Stimulated activated naive CD8-positive, alpha-beta T cell treated with anti-CD3 and anti-CD28 coated beads, Interleukin-15, amount 100 ng/mL, for 72 hours (primary cell): Measurements from ENCODE around the gene FAM163A.
"Not testable (repeated sequence)": the region's sequence is repeated elsewhere in the genome, so short reads cannot be mapped to it uniquely, and the experiment has no call there.

Experiments used
- ATAC-seq: fragments of 150-1000 bp; cut with Tn5 transposase; 2 replicates; pipeline ENCODE4 v1.10.0; 2021; ENCODE audit warnings: mild to moderate bottlenecking, moderate library complexity
- DNase-seq, 2 donors: peaks; one replicate each; pipeline ENCODE4 v3.0.0; 2021 to 2022
- H3K27ac Mint-ChIP-seq, 2 donors: one replicate each; pipeline ENCODE4 v1.8.0; 2022; ENCODE audit warnings: mild to moderate bottlenecking in 2 of 2, mixed read lengths in 2 of 2, moderate library complexity in 2 of 2
- H3K27me3 Mint-ChIP-seq: one replicate; pipeline ENCODE4 v1.8.0; 2022; ENCODE audit warnings: mixed read lengths
- H3K4me1 Mint-ChIP-seq: one replicate; pipeline ENCODE4 v1.8.0; 2022; ENCODE audit warnings: mild to moderate bottlenecking, mixed read lengths
- H3K4me3 Mint-ChIP-seq, 2 donors: one replicate each; pipeline ENCODE4 v1.8.0; 2022; ENCODE audit warnings: mild to moderate bottlenecking in 2 of 2, mixed read lengths in 2 of 2, moderate library complexity in 1 of 2
- H3K9me3 Mint-ChIP-seq, 2 donors: one replicate each; pipeline ENCODE4 v1.8.0; 2022; ENCODE audit warnings: mixed read lengths in 2 of 2

FAM163A gene

DNA sequence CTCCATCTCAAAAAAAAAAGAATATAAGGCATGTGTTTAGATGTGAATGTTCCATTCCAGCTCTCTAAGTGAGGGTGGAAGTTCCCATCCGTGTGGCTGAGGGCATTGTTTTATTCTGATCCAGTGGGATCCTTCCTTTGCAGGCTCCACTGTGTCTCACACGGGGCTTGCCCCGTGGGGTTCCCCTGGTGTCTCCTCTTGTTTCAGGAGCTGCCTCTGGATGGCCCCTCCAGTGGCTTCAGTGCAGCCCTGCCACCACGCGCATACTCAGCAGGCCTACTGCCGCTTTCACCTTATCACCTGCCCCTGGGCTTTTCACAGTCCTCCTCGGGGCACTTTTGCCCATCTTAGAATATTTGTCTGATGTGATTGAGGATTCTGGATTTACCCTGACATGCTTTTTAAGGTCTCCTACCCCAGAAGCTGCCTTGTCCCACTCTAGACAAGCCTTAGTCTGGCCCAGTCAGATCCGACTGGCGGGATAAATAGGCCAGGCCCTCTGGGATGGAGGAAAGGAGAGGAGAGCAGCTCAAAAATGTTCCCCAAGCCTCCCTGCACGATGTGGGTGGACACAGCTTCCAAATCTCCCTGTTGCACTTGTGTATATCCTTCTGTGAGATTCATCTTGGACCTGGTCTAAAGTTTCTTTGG is 55.2 kb downstream of the FAM163A start:
- Mint-ChIP-seq H3K4me3 (no peak overlapping the region), H3K9me3 (no peaks in the 10 kb centered on the region), H3K27ac (no peak overlapping the region), H3K4me1 (no peaks in the 10 kb centered on the region), H3K27me3 (peaks cover 8% of the 10 kb centered on the region)
- ATAC-seq (no peak), DNase-seq (no peak)

DNA sequence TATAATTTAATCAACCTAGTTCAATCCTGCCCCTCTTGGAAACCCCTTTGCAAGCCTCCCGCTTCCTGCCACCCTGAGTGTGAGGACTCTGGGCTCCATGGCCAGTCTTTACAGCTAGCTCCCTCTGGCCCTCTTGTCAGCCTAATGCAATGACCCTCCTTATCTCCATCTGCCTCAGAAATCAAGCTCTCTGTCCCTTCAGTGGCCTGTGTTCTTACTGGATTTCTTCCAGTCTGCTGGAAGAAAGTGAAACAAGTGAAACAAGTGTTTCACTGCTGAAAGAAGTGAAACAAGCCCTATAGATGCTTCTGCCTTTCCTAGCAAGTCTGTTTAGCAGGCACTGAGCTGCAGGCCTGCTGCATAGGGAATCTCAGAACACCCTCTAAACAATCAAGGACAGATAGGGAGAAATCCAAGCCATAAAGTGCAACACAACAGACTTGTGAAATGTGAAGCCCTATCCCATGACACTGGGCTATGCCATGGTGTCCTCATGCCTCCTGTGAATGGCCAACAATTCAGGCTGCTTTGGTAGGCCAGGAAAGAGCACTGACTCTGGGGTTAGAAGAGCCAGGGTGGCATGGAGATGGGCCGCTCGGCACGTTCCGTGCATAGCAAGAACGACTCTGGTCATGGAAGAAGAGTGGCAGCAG is 55.9 kb downstream of the FAM163A start:
- H3K9me3 Mint-ChIP-seq, result no peaks in the 10 kb centered on the region
- ATAC-seq (no peak), DNase-seq (no peak)
- H3K27me3 Mint-ChIP-seq, result peaks cover 8% of the 10 kb centered on the region
- no peak overlapping the region for H3K4me3 Mint-ChIP-seq
- no peaks in the 10 kb centered on the region for H3K4me1 Mint-ChIP-seq
- peak overlapping the region in 1 of 2 donors; percentile 59 for H3K27ac Mint-ChIP-seq

DNA sequence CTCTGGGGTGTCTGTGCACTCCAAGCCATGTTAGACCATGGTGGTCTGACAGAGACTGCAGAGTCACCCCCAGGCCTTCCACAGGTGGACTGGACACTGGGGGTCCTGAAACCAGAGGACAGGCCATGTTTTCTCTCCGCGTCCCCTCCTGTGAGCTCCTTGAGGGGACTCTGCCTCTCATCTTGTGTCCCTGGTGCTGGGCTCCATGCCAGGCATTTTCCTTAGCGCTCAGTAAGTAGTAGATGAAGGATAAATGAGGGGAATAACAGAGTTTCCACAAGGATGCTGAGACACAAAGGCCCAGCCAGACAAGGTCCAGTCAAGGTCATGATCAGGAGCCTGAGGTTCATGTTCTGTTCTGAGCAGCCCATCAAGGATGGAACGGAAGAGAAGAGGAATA is 57.4 kb downstream of the FAM163A start:
- Mint-ChIP-seq H3K27ac (no peak overlapping the region), H3K4me3 (no peak overlapping the region), H3K27me3 (peaks cover 8% of the 10 kb centered on the region), H3K4me1 (no peaks in the 10 kb centered on the region), H3K9me3 (no peaks in the 10 kb centered on the region)
- no peak for DNase-seq
- no peak for ATAC-seq

DNA sequence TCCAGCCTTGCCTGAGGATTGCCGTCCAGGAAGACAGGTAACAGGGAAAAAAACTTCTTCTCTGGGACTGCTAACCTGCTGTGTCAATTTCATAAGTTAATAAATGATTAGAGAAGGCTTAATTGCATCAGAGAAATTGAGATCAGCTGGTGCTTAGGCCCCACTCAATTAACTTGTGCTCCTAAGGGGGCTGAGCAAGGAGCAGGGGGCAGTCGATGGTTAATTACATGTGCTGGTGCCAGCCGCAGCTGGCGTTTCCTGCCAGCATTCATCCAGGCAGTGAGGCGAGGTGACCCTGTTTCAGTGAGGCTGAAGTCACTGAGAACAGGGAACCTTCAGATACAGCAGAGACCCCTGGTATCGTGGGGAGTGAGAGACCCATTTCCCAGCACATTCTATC is 60.0 kb downstream of the FAM163A start:
- Mint-ChIP-seq H3K27ac (no peak overlapping the region), H3K4me3 (no peak overlapping the region), H3K27me3 (peaks cover 8% of the 10 kb centered on the region), H3K4me1 (no peaks in the 10 kb centered on the region), H3K9me3 (no peaks in the 10 kb centered on the region)
- ATAC-seq, result no peak
- DNase-seq, result no peak

DNA sequence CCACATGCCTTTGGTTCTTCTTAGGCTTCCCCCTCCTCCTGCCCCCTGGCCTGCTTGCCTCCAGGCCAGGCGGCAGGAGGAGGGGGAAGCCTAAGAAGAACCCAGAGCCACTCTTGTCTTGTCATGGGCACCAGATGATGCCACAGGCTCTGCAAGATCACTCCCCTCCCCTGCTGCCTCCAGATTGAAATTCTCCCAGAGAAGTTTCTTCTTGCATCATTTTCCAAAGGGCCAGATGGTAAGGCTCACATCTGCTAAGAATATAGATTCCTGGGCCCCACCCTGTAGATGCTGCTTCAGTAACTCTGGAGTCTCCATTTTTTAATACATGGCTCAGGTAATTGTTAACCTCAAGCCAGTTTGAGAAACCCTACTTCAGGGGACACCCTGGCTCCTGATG is 60.8 kb downstream of the FAM163A start:
- Mint-ChIP-seq H3K27ac (no peak overlapping the region), H3K4me3 (no peak overlapping the region), H3K4me1 (no peaks in the 10 kb centered on the region), H3K27me3 (peaks cover 3% of the 10 kb centered on the region), H3K9me3 (no peaks in the 10 kb centered on the region)
- ATAC-seq (no peak), DNase-seq (no peak)

DNA sequence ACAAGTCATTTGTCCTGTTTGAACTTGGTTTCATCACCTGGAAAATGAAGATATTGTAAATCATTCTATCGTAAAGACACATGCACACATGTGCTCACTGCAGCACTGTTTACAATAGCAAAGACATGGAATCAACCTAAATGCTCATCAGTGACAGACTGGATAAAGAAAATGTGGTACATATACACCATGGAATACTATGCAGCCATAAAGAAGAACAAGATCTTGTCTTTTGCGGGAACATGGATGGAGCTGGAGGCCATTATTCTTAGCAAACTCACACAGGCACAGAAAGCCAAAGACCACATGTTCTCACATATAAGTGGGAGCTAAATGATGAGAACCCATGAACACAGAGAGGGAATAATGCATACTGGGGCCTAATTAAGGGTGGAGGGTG is 61.3 kb downstream of the FAM163A start:
- not testable (repeated sequence) for H3K27me3 Mint-ChIP-seq, ATAC-seq, H3K4me1 Mint-ChIP-seq

DNA sequence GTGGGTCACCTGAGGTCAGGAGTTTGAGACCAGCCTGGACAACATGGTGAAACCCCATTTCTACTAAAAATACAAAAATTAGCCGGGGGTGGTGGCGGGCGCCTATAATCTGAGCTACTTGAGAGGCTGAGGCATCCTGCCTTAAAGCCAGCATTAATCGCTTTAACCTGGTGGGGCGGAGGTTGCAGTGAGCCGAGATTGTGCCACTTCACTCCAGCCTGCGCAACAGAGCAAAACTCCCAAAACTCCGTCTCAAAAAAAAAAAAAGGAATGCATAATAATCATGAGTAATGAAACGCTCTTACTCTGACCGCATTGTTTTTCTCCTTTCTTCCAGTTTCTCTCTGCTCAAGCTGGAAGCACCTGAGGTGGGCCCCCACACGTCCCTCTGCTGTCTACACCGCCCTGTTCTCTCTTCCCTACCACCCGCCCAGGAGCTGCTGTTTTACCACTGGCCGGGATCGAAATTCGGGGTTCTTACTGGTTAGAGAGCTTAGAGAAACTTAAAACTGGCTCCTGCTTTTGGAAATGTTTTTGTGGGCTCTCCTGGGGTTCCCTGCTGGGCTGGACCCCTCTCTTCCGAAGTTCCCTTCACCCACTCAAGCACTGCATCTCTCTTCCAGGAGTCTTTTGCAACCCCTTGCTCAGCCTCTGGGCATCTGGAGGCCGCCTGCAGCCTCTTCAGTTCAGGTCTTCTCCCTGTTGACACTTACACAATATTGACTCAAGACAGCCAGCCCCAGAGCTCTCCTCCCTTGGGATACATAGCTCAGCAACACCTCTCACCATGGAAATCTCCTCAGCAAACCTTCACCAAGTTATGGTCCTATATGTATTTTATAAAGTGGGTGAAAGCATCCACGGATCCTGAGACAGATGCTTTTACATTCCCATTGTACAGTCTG is 62.5 kb downstream of the FAM163A start:
- H3K4me1 Mint-ChIP-seq, result peaks cover 9% of the 10 kb centered on the region
- no peaks in the 10 kb centered on the region for H3K9me3 Mint-ChIP-seq
- no peak for ATAC-seq
- DNase-seq, result no peak
- H3K27me3 Mint-ChIP-seq, result peaks cover 5% of the 10 kb centered on the region
- H3K4me3 Mint-ChIP-seq, result no peak overlapping the region
- no peak overlapping the region for H3K27ac Mint-ChIP-seq

More for the DNA sequence above, 61.3 kb downstream of the FAM163A start:
- not testable (repeated sequence) for H3K4me3 Mint-ChIP-seq, H3K9me3 Mint-ChIP-seq, DNase-seq, H3K27ac Mint-ChIP-seq

DNA sequence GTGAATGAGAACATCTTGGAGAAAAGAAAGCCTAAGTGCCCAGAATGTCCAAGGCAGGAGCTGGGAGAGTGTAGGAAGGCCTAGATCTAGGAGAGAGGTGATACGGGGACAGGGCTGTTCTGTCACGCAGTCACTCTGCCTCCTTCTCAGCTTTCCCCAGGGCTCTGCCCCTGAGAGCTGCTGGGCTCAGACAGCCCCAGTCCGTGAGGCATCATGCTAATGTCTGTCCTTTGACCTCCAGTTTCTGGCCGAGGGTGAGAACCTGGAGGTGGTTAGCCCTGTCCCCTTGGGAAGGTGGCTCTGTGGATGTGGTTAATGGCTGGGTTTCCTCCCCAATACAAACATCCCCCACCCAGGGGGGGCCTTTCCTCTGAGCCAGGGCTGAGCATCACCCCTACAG is 63.2 kb downstream of the FAM163A start:
- ATAC-seq (no peak), DNase-seq (no peak)
- H3K27ac Mint-ChIP-seq, result no peak overlapping the region
- peaks cover 6% of the 10 kb centered on the region for H3K27me3 Mint-ChIP-seq
- H3K4me3 Mint-ChIP-seq, result no peak overlapping the region
- no peaks in the 10 kb centered on the region for H3K9me3 Mint-ChIP-seq
- peaks cover 9% of the 10 kb centered on the region for H3K4me1 Mint-ChIP-seq

- no peak for ATAC-seq
- Mint-ChIP-seq H3K4me3 (no peak overlapping the region), H3K27me3 (peaks cover 6% of the 10 kb centered on the region), H3K27ac (no peak overlapping the region), H3K4me1 (peaks cover 9% of the 10 kb centered on the region), H3K9me3 (no peaks in the 10 kb centered on the region)
- no peak for DNase-seq
Measured at GRCh38 chr1:179807291-179807690, 64.2 kb downstream of the FAM163A start.

- Mint-ChIP-seq H3K27me3 (peaks cover 6% of the 10 kb centered on the region), H3K9me3 (no peaks in the 10 kb centered on the region), H3K27ac (no peak overlapping the region), H3K4me3 (no peak overlapping the region), H3K4me1 (peaks cover 9% of the 10 kb centered on the region)
- ATAC-seq (no peak), DNase-seq (no peak)
Measured at GRCh38 chr1:179807691-179808485, 64.8 kb downstream of the FAM163A start.

GRCh38 chr1:179808503-179808902 is 65.4 kb downstream of the FAM163A start:
- DNase-seq (no peak), ATAC-seq (no peak)
- peaks cover 6% of the 10 kb centered on the region for H3K27me3 Mint-ChIP-seq
- H3K9me3 Mint-ChIP-seq, result no peaks in the 10 kb centered on the region
- no peak overlapping the region for H3K27ac Mint-ChIP-seq
- peaks cover 9% of the 10 kb centered on the region for H3K4me1 Mint-ChIP-seq
- no peak overlapping the region for H3K4me3 Mint-ChIP-seq

DNA sequence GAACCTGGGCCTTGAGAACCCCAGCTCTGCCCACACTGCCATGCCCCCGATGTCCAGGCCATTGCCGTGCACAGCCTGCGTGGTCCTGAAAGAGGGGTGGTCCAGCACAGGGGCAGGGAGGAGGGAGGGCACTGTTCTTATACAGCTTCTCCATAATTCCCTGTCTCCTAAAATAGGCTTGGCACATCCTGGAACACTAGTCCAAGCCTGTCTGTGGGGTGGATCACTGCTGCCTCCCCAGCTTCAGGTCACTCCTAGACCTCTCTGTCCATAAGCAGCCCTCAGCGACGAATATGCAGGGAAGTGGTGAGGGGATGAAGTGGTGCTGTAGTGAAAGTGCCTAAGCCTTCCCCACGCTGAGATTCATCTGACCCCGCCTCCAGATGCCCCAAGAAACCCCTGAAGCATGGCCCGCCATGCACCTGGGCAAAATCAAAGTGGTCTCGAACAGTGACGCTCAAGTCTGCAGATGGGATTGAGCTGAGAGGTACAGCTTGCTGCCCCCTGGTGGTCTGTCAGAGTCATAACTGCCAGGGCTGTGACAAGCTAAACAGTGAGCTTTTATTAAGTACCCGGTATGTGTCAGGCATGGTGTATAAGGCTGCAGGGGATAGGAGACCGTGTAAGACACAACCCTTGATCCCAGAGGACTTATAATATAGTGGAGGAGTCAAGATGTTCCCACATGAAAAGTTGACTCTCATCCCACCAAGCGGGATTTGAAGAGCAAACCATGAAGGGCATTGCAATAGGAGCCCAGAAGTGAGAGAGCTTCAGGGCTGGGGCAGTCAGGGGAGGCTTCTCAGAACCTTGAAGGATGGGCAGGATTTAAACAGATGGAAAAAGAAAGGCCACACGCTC is 66.6 kb downstream of the FAM163A start:
- Mint-ChIP-seq H3K27me3 (peaks cover 6% of the 10 kb centered on the region), H3K4me3 (no peak overlapping the region), H3K27ac (no peak overlapping the region), H3K9me3 (no peaks in the 10 kb centered on the region), H3K4me1 (peaks cover 16% of the 10 kb centered on the region)
- ATAC-seq (peak; percentile 59), DNase-seq (peak; percentile 52 to 60)

DNA sequence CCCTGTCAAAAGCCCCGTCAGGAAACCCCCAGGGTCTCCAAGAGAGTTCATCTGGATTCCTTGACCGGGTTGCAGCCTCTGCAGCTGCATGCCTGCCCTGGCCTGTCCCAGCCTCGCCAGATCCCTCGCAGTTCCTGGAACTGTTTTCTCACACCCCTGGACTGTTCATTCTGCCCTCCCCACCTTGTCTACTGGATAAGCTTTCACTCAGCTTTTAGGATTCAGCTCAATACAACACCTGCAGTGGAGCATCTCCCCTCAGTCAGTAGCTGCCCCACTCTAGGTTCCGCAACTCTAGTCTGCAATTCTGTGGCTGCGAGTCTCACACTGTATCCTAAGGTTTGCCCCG is 67.2 kb downstream of the FAM163A start:
- Mint-ChIP-seq H3K27me3 (peaks cover 6% of the 10 kb centered on the region), H3K4me1 (peaks cover 22% of the 10 kb centered on the region), H3K4me3 (no peak overlapping the region), H3K27ac (no peak overlapping the region), H3K9me3 (no peaks in the 10 kb centered on the region)
- no peak for ATAC-seq
- no peak for DNase-seq

GRCh38 chr1:179812501-179813292 is 69.6 kb downstream of the FAM163A start:
- Mint-ChIP-seq H3K27ac (no peak overlapping the region), H3K27me3 (peaks cover 23% of the 10 kb centered on the region), H3K9me3 (no peaks in the 10 kb centered on the region), H3K4me3 (no peak overlapping the region), H3K4me1 (peaks cover 29% of the 10 kb centered on the region)
- ATAC-seq, result no peak
- no peak for DNase-seq
